NB4 (cell line): ENCODE results near the gene C4BPB.

Experiments
- DNase-seq: peaks from one replicate; pipeline ENCODE4 v3.0.0; 2010; ENCODE audit warnings: low read depth
- H3K4me3 ChIP-seq: one replicate; pipeline ENCODE4 v1.5.1; 2011; ENCODE audit warnings: mild to moderate bottlenecking, low read depth, low read length, moderate library complexity
- CTCF ChIP-seq: IDR thresholded peaks from one replicate; pipeline ENCODE4 v1.5.1; 2012; ENCODE audit warnings: low read depth, low read length
- MAX ChIP-seq: IDR thresholded peaks from 2 replicates; pipeline ENCODE4 v1.6.1; 2011; ENCODE audit warnings: low read depth, low read length
- MYC ChIP-seq: IDR thresholded peaks from 2 replicates; pipeline ENCODE4 v1.6.1; 2011; ENCODE audit warnings: low read depth, low read length
- POLR2A ChIP-seq: IDR thresholded peaks from 2 replicates; pipeline ENCODE4 v1.6.1; 2011; ENCODE audit warnings: mild to moderate bottlenecking; ENCODE audit not compliant: insufficient read length; ENCODE audit errors: extremely low read depth

C4BPB gene

GRCh38 chr1:207077470-207078377 is 10.9 kb upstream of the C4BPB start:
- no peak overlapping the region for H3K4me3 ChIP-seq
- peak; percentile 82 for DNase-seq
- peak; percentile 84 for TF ChIP-seq MAX
- TF ChIP-seq MYC = peak; percentile 81
- no peak for TF ChIP-seq POLR2A
- peak; percentile 78 for TF ChIP-seq CTCF

GRCh38 chr1:207078578-207079132 is 10.0 kb upstream of the C4BPB start:
- DNase-seq = no peak
- H3K4me3 ChIP-seq = no peak overlapping the region
- TF ChIP-seq POLR2A = no peak
- no peak for TF ChIP-seq MYC
- TF ChIP-seq MAX = no peak
- no peak for TF ChIP-seq CTCF

- no peak overlapping the region for H3K4me3 ChIP-seq
- no peak for DNase-seq
- TF ChIP-seq POLR2A (no peak), CTCF (no peak), MYC (no peak), MAX (no peak)
These were observed 8.9 kb upstream of the C4BPB start for GRCh38 chr1:207079706-207080241.

GRCh38 chr1:207081088-207081487 is 7.6 kb upstream of the C4BPB start:
- no peak for DNase-seq
- no peak overlapping the region for H3K4me3 ChIP-seq
- TF ChIP-seq POLR2A = no peak
- TF ChIP-seq MYC = no peak
- no peak for TF ChIP-seq MAX
- no peak for TF ChIP-seq CTCF

- no peak overlapping the region for H3K4me3 ChIP-seq
- TF ChIP-seq MAX (no peak), CTCF (no peak), POLR2A (no peak), MYC (no peak)
- DNase-seq = no peak
These were observed 6.9 kb upstream of the C4BPB start for GRCh38 chr1:207081806-207082205.
